AG09319 (cell line): ENCODE results near the gene ARMC3.

Experiments
- DNase-seq: peaks from one replicate; pipeline ENCODE4 v3.0.0-alpha.2; 2010; ENCODE audit warnings: low read depth; ENCODE audit errors: extremely low read depth
- CTCF ChIP-seq: IDR thresholded peaks from 2 replicates; pipeline ENCODE4 v1.5.1; 2011; ENCODE audit warnings: low read depth, mild to moderate bottlenecking, inconsistent platforms, low read length, moderate library complexity

ARMC3 gene

GRCh38 chr10:22959292-22959691 is 31.4 kb downstream of the ARMC3 start:
- no peak for DNase-seq
- no peak for TF ChIP-seq CTCF

GRCh38 chr10:22959950-22960349 is 32.1 kb downstream of the ARMC3 start:
- no peak for DNase-seq

GRCh38 chr10:22962817-22963216 is 35.0 kb downstream of the ARMC3 start:
- no peak for DNase-seq
- TF ChIP-seq CTCF: no peak

More at GRCh38 chr10:22959950-22960349, 32.1 kb downstream of the ARMC3 start:
- TF ChIP-seq CTCF: no peak

- TF ChIP-seq CTCF: no peak
- DNase-seq: no peak
These were observed 41.9 kb downstream of the ARMC3 start for GRCh38 chr10:22969704-22970103.

GRCh38 chr10:22976534-22976933 is 48.7 kb downstream of the ARMC3 start:
- DNase-seq: no peak
- TF ChIP-seq CTCF: no peak

- no peak; the same call in 1 of the 2 replicates for TF ChIP-seq CTCF
- DNase-seq: no peak
These were observed 49.9 kb downstream of the ARMC3 start for GRCh38 chr10:22977751-22978150.

- TF ChIP-seq CTCF: no peak
- DNase-seq: no peak
These were observed 50.4 kb downstream of the ARMC3 start for GRCh38 chr10:22978287-22978686.
